RWPE1 (cell line): ENCODE measurements around the gene GADD45G.

Experiments used
- CTCF ChIA-PET: fragments of 350-600 bp; sonication (Branson Sonifier 250); formaldehyde crosslinking; extraction: SDS; loops from one replicate; lab custom pipeline; 2021; lab: Yijun Ruan, JAX
- POLR2A ChIA-PET: fragments of 400-600 bp; formaldehyde crosslinking; extraction: SDS; loops from one replicate; lab custom pipeline; 2020; ENCODE audit warnings: antibody characterized with exemption; ENCODE audit not compliant: low non-redundant PET; lab: Yijun Ruan, JAX
- DNase-seq: peaks from one replicate; pipeline ENCODE4 v3.0.0; 2012; ENCODE audit warnings: low spot score
- H3K27ac ChIP-seq: fragments of 450-650 bp; 2 replicates; pipeline ENCODE4 v1.5.1; 2017
- CTCF ChIP-seq: fragments of 450-650 bp; conservative IDR thresholded peaks from 2 replicates; pipeline ENCODE4 v1.5.1; 2017; ENCODE audit warnings: low read depth, mild to moderate bottlenecking

Gene GADD45G

GRCh38 chr9:89577363-89577762, 27.4 kb upstream of the GADD45G start:
- CTCF ChIA-PET, result interaction anchor here (0.6 to 1.0 kb wide), 4 partner anchors 16 to 543 kb away, joined by 3 read pairs; no protein-coding TSS in a partner anchor
- TF ChIP-seq CTCF, result no peak
- no peak for DNase-seq
- no peak overlapping the region for H3K27ac ChIP-seq
- POLR2A ChIA-PET, result no interaction called here

- POLR2A ChIA-PET, result no interaction called here
- no peak overlapping the region for H3K27ac ChIP-seq
- TF ChIP-seq CTCF, result no peak
- CTCF ChIA-PET, result interaction anchor here (0.8 kb wide), 1 partner anchor 18 kb away, joined by 4 read pairs; no protein-coding TSS in a partner anchor
- DNase-seq, result no peak
These were observed 24.9 kb upstream of the GADD45G start for GRCh38 chr9:89579741-89580385.

- POLR2A ChIA-PET, result no interaction called here
- CTCF ChIA-PET, result interaction anchor here (1.2 kb wide), 1 partner anchor 12 kb away, joined by 3 read pairs; no protein-coding TSS in a partner anchor
- TF ChIP-seq CTCF, result no peak
- H3K27ac ChIP-seq, result no peak overlapping the region
- DNase-seq, result no peak
These were observed 18.5 kb upstream of the GADD45G start for GRCh38 chr9:89586311-89586710.

GRCh38 chr9:89588271-89588879, 16.4 kb upstream of the GADD45G start:
- no peak for TF ChIP-seq CTCF
- CTCF ChIA-PET, result interaction anchor here (0.8 to 1.0 kb wide), 2 partner anchors 10 to 1187 kb away, joined by 5 to 6 read pairs; no protein-coding TSS in a partner anchor
- H3K27ac ChIP-seq, result no peak overlapping the region
- POLR2A ChIA-PET, result no interaction called here
- DNase-seq, result no peak

GRCh38 chr9:89590415-89590814, 14.4 kb upstream of the GADD45G start:
- ChIA-PET POLR2A (no interaction called here), CTCF (no interaction called here)
- DNase-seq, result no peak

More at GRCh38 chr9:89590415-89590814, 14.4 kb upstream of the GADD45G start:
- TF ChIP-seq CTCF, result no peak
- no peak overlapping the region for H3K27ac ChIP-seq
